ENCODE results near the gene FADS2.

FADS2 gene

GRCh38 chr11:61832207-61832606 is 4.1 kb downstream of the FADS2 start:
- no peak for DNase-seq (ENCODE audit: low read depth)
- TF ChIP-seq, protein P1, sequence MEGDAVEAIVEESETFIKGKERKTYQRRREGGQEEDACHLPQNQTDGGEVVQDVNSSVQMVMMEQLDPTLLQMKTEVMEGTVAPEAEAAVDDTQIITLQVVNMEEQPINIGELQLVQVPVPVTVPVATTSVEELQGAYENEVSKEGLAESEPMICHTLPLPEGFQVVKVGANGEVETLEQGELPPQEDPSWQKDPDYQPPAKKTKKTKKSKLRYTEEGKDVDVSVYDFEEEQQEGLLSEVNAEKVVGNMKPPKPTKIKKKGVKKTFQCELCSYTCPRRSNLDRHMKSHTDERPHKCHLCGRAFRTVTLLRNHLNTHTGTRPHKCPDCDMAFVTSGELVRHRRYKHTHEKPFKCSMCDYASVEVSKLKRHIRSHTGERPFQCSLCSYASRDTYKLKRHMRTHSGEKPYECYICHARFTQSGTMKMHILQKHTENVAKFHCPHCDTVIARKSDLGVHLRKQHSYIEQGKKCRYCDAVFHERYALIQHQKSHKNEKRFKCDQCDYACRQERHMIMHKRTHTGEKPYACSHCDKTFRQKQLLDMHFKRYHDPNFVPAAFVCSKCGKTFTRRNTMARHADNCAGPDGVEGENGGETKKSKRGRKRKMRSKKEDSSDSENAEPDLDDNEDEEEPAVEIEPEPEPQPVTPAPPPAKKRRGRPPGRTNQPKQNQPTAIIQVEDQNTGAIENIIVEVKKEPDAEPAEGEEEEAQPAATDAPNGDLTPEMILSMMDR (conservative IDR thresholded peaks at IDR 0.05; ENCODE audit: control insufficient read depth, insufficient read depth, low read depth, low read length) = no peak
- H3K4me3 ChIP-seq (ENCODE audit: control insufficient read depth, low read depth, low read length) = no peak overlapping the region

DNA sequence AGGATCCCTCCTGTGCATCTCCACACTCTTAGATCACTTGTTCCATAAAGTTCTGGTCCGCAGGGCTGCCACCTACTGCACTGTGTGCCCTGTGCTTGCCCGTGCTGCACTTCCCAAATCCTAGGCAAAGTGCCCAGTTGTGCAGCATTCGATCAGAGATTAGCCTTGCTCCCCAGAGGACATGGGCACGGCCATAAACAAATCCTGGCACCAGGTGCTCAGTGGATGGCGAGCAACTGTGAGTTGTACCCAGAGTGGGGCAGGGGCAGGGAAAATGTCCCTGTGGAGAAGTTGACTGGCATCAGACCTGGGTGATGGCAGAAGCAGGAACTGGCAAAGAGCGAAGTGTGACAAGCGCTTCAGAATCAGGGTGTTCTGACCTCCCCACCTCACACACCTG is 4.7 kb downstream of the FADS2 start:
- TF ChIP-seq, protein P1 (conservative IDR thresholded peaks at IDR 0.05; ENCODE audit: control insufficient read depth, insufficient read depth, low read depth, low read length) = no peak
- DNase-seq (ENCODE audit: low read depth) = no peak
- no peak overlapping the region for H3K4me3 ChIP-seq (ENCODE audit: control insufficient read depth, low read depth, low read length)

DNA sequence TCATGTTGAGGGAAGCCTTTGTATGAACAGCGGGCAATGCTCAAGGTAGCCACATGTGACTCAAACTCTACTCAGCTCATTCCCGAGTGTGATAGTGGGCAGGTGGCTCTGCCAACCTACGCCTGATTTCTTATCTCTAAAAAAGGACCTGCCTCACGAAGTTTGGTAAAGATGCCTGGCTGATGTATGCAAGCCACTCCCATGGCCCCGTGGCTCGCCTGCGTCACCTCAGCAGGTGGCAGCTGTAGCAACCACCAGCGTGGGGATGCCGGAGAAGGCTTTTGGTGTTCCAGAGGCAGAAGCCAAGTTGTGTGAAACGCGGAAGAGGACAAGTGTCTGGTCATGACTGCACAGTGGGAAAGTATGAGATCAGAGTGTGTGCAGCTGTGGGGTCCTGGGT is 5.4 kb downstream of the FADS2 start:
- H3K4me3 ChIP-seq (ENCODE audit: control insufficient read depth, low read depth, low read length) = no peak overlapping the region
- TF ChIP-seq, protein P1 (conservative IDR thresholded peaks at IDR 0.05; ENCODE audit: control insufficient read depth, insufficient read depth, low read depth, low read length) = no peak
- no peak for DNase-seq (ENCODE audit: low read depth)

DNA sequence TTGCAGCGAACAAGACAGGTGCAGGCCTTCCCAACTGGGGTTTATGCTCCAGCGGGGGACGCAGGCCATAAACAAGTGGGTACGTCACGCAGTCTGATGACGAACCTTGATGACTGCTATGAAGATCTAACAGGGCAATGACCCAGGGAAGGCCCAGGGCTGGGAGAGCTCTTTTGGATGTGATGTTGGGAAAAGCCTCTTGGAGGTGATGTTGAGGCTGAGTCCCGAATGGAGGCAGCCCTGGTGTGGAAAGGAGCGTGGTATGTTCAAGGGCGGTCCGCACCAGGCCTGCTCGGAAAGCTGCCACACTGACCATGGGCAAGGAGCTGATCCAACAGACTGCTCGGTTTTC is 5.8 kb downstream of the FADS2 start:
- TF ChIP-seq, protein P1 (conservative IDR thresholded peaks at IDR 0.05; ENCODE audit: control insufficient read depth, insufficient read depth, low read depth, low read length) = no peak
- DNase-seq (ENCODE audit: low read depth) = no peak

DNA sequence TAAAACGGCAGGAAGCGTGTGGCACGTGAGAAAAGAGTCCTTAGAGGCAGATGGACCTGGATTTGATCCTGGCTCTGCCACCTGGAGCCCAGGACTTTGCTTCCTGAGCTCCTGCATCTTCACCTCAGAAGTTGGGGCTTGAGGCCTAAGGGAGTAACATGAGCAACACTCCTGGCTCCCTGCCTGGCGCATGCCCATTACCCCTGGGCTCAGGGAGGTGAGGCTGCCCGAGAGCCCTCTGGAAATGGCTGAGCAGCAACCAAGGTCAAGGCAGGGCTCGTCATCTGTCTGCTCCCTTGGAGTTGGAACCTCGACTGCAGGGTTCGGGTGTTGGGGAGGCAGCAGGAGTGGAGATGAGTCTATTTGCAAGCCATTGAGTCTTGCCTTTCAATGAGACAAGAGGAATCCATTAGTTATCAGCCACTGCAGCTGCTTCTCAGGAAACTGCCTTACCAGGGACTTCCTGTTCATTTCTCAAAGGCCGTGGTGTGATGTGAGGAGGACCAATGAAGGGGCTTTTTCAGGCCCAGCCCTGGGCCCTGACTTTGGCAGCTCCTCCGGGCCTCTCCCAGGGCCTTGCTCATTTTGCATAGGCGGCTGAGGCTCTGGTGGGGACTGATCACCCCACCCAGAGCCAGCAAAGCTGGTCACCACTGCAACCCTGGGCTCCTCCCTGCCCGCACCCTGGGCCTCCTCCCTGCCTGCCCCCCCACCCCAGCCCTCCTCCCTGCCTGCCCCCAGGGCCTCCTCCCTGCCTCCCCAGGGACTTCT is 6.4 kb downstream of the FADS2 start:
- no peak overlapping the region for H3K4me3 ChIP-seq (ENCODE audit: control insufficient read depth, low read depth, low read length)
- TF ChIP-seq, protein P1 (conservative IDR thresholded peaks at IDR 0.05; ENCODE audit: control insufficient read depth, insufficient read depth, low read depth, low read length) = no peak
- peak; percentile 88 for DNase-seq (ENCODE audit: low read depth)

More for the DNA sequence above, 5.8 kb downstream of the FADS2 start:
- no peak overlapping the region for H3K4me3 ChIP-seq (ENCODE audit: control insufficient read depth, low read depth, low read length)

DNA sequence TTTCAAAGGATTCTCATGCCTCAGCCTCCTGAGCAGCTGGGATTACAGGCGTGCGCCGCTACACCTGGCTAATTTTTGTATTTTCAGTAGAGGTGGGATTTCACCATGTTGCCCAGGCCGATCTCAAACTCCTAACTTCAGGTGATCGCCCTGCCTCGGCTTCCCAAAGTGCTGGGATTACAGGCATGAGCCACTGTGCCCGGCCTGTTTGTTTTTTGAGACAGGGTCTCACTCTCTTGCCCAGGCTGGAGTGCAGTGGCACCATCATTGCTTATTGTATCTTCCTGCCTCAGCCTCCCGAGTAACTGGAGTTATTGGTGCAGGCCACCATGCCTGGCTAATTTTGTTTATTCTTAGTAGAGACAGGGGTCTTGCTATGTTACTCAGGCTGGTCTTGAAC is 8.1 kb downstream of the FADS2 start:
- H3K4me3 ChIP-seq (ENCODE audit: control insufficient read depth, low read depth, low read length) = no peak overlapping the region
- TF ChIP-seq, protein P1 (conservative IDR thresholded peaks at IDR 0.05; ENCODE audit: control insufficient read depth, insufficient read depth, low read depth, low read length) = no peak
- no peak for DNase-seq (ENCODE audit: low read depth)

Data from fibroblast of mammary gland (primary cell).